Mesodermal cell (in vitro differentiated cells): Measurements from ENCODE around the gene SCARB1. TPM values are rescaled to one million over a fixed set of nuclear protein-coding genes. Genes with fewer than 3 reads are reported as not detected.
A peak's percentile ranks its signal among the peaks of the same experiment; 100 is the strongest.
"Not testable (repeated sequence)": the region's sequence is repeated elsewhere in the genome, so short reads cannot be mapped to it uniquely, and the experiment has no call there.

Source experiments
- H3K27ac ChIP-seq: 2 replicates; pipeline ENCODE4 v1.7.0; 2013; ENCODE audit warnings: mild to moderate bottlenecking, low read depth, low read length, moderate library complexity; ENCODE audit not compliant: severe bottlenecking
- H3K36me3 ChIP-seq: 2 replicates; pipeline ENCODE4 v1.7.1; 2013; ENCODE audit warnings: mild to moderate bottlenecking, low read length, moderate library complexity; ENCODE audit not compliant: control insufficient read depth, insufficient read depth
- H3K4me1 ChIP-seq: one replicate; pipeline ENCODE4 v1.7.1; 2013; ENCODE audit warnings: mild to moderate bottlenecking, low read length; ENCODE audit not compliant: insufficient read depth, control insufficient read depth, poor library complexity, severe bottlenecking
- H3K4me3 ChIP-seq: 2 replicates; pipeline ENCODE4 v1.7.0; 2013; ENCODE audit warnings: low read length, control low read depth, mild to moderate bottlenecking; ENCODE audit not compliant: insufficient read depth, poor library complexity, severe bottlenecking; ENCODE audit errors: extremely low read depth
- H3K9me3 ChIP-seq: 2 replicates; pipeline ENCODE4 v1.7.1; 2013; ENCODE audit warnings: mild to moderate bottlenecking, low read length, moderate library complexity; ENCODE audit not compliant: control insufficient read depth
- WGBS, 2 experiments: methylation state at CpG; one replicate each; pipeline ENCODE4 v1.1.5; 2013; ENCODE audit warnings: missing lambda C conversion rate in 2 of 2; ENCODE audit not compliant: insufficient coverage in 2 of 2; 5-methylcytosine and 5-hydroxymethylcytosine counted together
- polyA plus RNA-seq, 2 experiments: library from polyadenylated mRNA; stranded (reverse); fragments of 50-300 nt; gene quantifications; one replicate each; pipeline ENCODE4 v1.2.3, GENCODE V29; 2013

The SCARB1 gene
- polyA plus RNA-seq (2013, experiment 1 of 2) = 27.8 TPM
- polyA plus RNA-seq (2013, experiment 2 of 2) = 20.4 TPM

GRCh38 chr12:124863416-124864325 lies at the start of gene SCARB1:
Gene SCARB1, minus strand, starts transcription at chr12:124863864. Its CDS starts 144 bp downstream, at chr12:124863720.
- H3K4me1 ChIP-seq = peaks cover 13% of the 10 kb centered on the region
- peaks cover 17% of the 10 kb centered on the region for H3K36me3 ChIP-seq
- H3K4me3 ChIP-seq = peak within 1 kb of the TSS; percentile 61
- H3K27ac ChIP-seq = no peak within 1 kb of the TSS
- 0 to 1% methylated on average over 68 to 81 of the region's 89 CpGs for WGBS, 2 experiments
- H3K9me3 ChIP-seq = no peaks in the 10 kb centered on the region

GRCh38 chr12:124912529-124913287 lies 49.0 kb upstream of the SCARB1 start:
- Histone ChIP-seq H3K4me3 (peak overlapping the region; percentile 93), H3K36me3 (peaks cover 32% of the 10 kb centered on the region), H3K4me1 (peaks cover 13% of the 10 kb centered on the region)
- H3K27ac ChIP-seq, H3K9me3 ChIP-seq: not testable (repeated sequence)
- WGBS, 2 experiments = 96 to 98% methylated on average over 7 to 10 of the region's 21 CpGs

- Histone ChIP-seq H3K36me3 (peaks cover 32% of the 10 kb centered on the region), H3K4me3 (peak overlapping the region; percentile 22)
- H3K4me1 ChIP-seq, H3K27ac ChIP-seq, H3K9me3 ChIP-seq: not testable (repeated sequence)
- WGBS, 2 experiments = 100% methylated on average over 2 of the region's 6 CpGs; no CpG with 5 or more reads in 1 of the 2 experiments
Observed at GRCh38 chr12:124911521-124911920, 47.9 kb upstream of the SCARB1 start.

- Histone ChIP-seq H3K27ac (peak overlapping the region; percentile 53), H3K4me1 (peaks cover 9% of the 10 kb centered on the region), H3K9me3 (no peaks in the 10 kb centered on the region), H3K4me3 (peak overlapping the region; percentile 22), H3K36me3 (peaks cover 32% of the 10 kb centered on the region)
- 94 to 97% methylated on average over 9 of the region's 9 CpGs for WGBS, 2 experiments
Observed at GRCh38 chr12:124910561-124911478, 47.2 kb upstream of the SCARB1 start.

- H3K4me3 ChIP-seq = peak overlapping the region; percentile 22
- no peaks in the 10 kb centered on the region for H3K9me3 ChIP-seq
- peaks cover 32% of the 10 kb centered on the region for H3K36me3 ChIP-seq
- peak overlapping the region; percentile 53 for H3K27ac ChIP-seq
- peaks cover 10% of the 10 kb centered on the region for H3K4me1 ChIP-seq
- 92 to 94% methylated on average over 2 to 3 of the region's 8 CpGs for WGBS, 2 experiments
Observed at GRCh38 chr12:124909831-124910560, 46.3 kb upstream of the SCARB1 start.

- Histone ChIP-seq H3K4me1 (peaks cover 18% of the 10 kb centered on the region), H3K9me3 (no peaks in the 10 kb centered on the region), H3K4me3 (no peak overlapping the region), H3K27ac (no peak overlapping the region), H3K36me3 (peaks cover 16% of the 10 kb centered on the region)
- 0% methylated on average over 1 of the region's 2 CpGs; no CpG with 5 or more reads in 1 of the 2 experiments for WGBS, 2 experiments
Observed at GRCh38 chr12:124906606-124907261, 43.1 kb upstream of the SCARB1 start.

GRCh38 chr12:124904306-124905098 lies 40.8 kb upstream of the SCARB1 start:
- Histone ChIP-seq H3K27ac (peak overlapping the region; percentile 63), H3K4me3 (no peak overlapping the region), H3K4me1 (peaks cover 9% of the 10 kb centered on the region), H3K36me3 (no peaks in the 10 kb centered on the region), H3K9me3 (no peaks in the 10 kb centered on the region)
- WGBS, 2 experiments = 31 to 34% methylated on average over 9 to 12 of the region's 15 CpGs

GRCh38 chr12:124902916-124903315 lies 39.3 kb upstream of the SCARB1 start:
- H3K27ac ChIP-seq = no peak overlapping the region
- H3K4me1 ChIP-seq = peaks cover 9% of the 10 kb centered on the region
- no peaks in the 10 kb centered on the region for H3K36me3 ChIP-seq
- H3K4me3 ChIP-seq = no peak overlapping the region
- H3K9me3 ChIP-seq = no peaks in the 10 kb centered on the region
- 91 to 98% methylated on average over 5 of the region's 6 CpGs for WGBS, 2 experiments

- Histone ChIP-seq H3K36me3 (no peaks in the 10 kb centered on the region), H3K9me3 (peaks cover 3% of the 10 kb centered on the region), H3K4me3 (no peak overlapping the region), H3K27ac (no peak overlapping the region), H3K4me1 (peaks cover 9% of the 10 kb centered on the region)
- WGBS, 2 experiments = 59% methylated on average over 3 of the region's 3 CpGs; no CpG with 5 or more reads in 1 of the 2 experiments
Observed at GRCh38 chr12:124901003-124901402, 37.3 kb upstream of the SCARB1 start.
